HG02642 (cell line): Measurements from ENCODE around the gene OBP2B.
"Not testable (repeated sequence)": the region's sequence is repeated elsewhere in the genome, so short reads cannot be mapped to it uniquely, and the experiment has no call there.

Source experiments
- ATAC-seq: cut with Tn5 transposase; IDR thresholded peaks from one replicate; pipeline ENCODE4 v1.9.1; 2021; ENCODE audit warnings: mild to moderate bottlenecking; ENCODE audit not compliant: unreplicated experiment, poor library complexity

Gene OBP2B

GRCh38 chr9:133238851-133239532 is 29.9 kb upstream of the OBP2B start:
- ATAC-seq, result no peak

- ATAC-seq, result no peak
Observed at GRCh38 chr9:133238272-133238850, 29.3 kb upstream of the OBP2B start.

- ATAC-seq, result no peak
Observed at GRCh38 chr9:133237035-133237731, 28.1 kb upstream of the OBP2B start.

GRCh38 chr9:133236291-133237034 is 27.4 kb upstream of the OBP2B start:
- ATAC-seq, result not testable (repeated sequence)

GRCh38 chr9:133235549-133236222 is 26.6 kb upstream of the OBP2B start:
- no peak for ATAC-seq

GRCh38 chr9:133234577-133235322 is 25.7 kb upstream of the OBP2B start:
- no peak for ATAC-seq

- no peak for ATAC-seq
Observed at GRCh38 chr9:133233681-133234432, 24.8 kb upstream of the OBP2B start.

GRCh38 chr9:133231934-133232568 is 23.0 kb upstream of the OBP2B start:
- ATAC-seq, result not testable (repeated sequence)

- ATAC-seq, result not testable (repeated sequence)
Observed at GRCh38 chr9:133230514-133230913, 21.5 kb upstream of the OBP2B start.

GRCh38 chr9:133230093-133230492 is 21.0 kb upstream of the OBP2B start:
- no peak for ATAC-seq

- not testable (repeated sequence) for ATAC-seq
Observed at GRCh38 chr9:133228474-133229193, 19.6 kb upstream of the OBP2B start.

GRCh38 chr9:133227996-133228395 is 18.9 kb upstream of the OBP2B start:
- not testable (repeated sequence) for ATAC-seq

- ATAC-seq, result no peak
Observed at GRCh38 chr9:133227242-133227860, 18.3 kb upstream of the OBP2B start.

- no peak for ATAC-seq
Observed at GRCh38 chr9:133226219-133227171, 17.4 kb upstream of the OBP2B start.

- ATAC-seq, result no peak
Observed at GRCh38 chr9:133225171-133226011, 16.3 kb upstream of the OBP2B start.
